Raji (cell line): ENCODE data around the gene OR4F6.

Experiments
- POLR2A ChIP-seq: IDR thresholded peaks from 2 replicates; pipeline ENCODE4 v1.6.1; 2011; ENCODE audit warnings: low read depth, low read length, control low read depth; ENCODE audit not compliant: insufficient read depth

OR4F6 gene

DNA sequence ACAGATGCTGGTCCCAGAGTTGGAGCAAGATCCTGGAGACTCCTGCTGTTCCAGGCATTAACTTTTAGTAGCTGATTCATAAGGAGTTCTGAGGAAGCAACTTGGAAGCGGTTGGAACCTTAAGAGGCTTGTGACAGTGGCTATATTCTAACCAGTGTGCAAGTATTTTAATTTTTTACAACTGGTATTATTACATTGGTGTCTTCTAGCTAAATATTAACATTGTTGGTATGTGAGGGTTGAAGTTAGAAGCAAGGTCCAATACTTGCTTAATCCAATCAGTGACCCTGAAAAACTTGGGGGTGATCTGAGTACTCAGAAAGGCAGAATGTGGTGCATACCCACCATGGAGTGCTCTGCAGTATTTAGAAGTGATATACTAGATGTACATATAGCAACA is 7.1 kb downstream of the OR4F6 start:
- no peak for TF ChIP-seq POLR2A

DNA sequence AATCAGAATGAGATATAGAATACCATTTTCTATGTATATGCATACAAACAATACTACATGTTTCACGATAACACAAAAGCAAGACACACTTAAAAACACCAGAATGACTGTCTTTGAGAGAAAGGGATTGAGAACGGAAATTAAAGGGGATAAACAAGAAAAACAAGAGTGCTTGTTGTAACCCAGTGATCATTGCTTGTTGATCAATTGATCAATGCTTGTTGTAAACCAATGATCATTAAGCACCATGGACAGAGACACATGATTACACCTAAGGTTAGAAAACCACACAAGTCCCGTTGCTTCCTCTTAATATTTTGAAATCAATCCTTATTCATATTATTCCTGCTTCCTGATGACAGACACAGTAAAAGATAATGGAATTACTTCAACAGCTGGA is 7.6 kb downstream of the OR4F6 start:
- TF ChIP-seq POLR2A, result no peak

DNA sequence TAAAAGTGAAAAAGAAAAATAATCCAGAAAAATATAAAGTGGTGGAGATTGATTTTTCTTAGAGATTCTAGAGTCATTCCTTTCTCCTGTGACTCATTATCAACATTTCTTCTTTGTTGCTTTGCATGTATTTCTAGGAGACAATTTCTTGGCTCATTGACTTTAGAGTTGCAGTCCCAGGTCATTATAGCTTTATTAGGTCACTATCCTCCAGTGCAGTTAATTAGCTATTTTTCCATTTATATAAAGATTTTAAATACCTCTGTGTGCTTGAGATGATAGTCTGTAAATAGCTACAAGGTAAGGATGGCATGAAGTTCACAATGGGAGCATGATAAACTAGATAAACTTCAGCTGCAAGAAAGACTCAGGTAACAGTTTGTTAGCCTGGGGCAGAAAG is 8.6 kb downstream of the OR4F6 start, which contains the start of gene OR4F15:
Gene OR4F15 (plus strand): TSS at position 301 of the 400 bp plus-strand sequence. CDS start 5,985 bp downstream, outside the sequence.
- TF ChIP-seq POLR2A, result no peak

DNA sequence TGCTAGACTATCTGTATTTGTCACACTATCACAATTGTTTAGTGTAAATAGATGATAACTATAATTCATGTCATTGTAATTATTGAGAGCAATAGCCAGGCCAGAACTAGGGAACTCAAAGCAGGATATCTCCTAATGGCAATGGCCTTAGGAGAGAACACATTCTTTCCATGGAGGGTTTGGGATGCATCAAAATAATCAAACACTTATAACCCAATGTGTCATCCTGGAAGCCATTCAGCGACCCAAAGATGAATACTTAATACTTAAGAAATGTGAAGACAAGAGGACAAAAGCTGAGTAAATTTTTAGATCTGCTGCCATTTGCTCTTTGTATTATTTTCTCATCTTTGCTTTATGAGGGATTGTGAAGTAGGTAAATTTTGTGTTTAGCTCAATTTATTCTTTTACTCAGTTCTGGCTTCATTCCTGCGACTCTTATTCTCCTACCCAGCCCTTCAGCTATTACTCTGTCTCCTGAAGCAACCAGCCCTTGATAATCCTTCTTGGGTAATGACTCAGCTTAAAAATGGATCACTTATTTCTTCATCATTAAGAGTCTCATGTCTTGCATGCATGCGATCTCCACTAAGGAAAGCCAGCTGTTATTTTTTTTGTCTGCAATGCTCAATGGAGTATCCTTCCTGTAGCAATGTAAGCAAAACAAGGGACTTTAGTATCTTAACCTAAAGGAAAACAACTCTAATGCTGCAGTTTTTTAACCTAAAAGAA is 10.7 kb downstream of the OR4F6 start:
- TF ChIP-seq POLR2A, result no peak

DNA sequence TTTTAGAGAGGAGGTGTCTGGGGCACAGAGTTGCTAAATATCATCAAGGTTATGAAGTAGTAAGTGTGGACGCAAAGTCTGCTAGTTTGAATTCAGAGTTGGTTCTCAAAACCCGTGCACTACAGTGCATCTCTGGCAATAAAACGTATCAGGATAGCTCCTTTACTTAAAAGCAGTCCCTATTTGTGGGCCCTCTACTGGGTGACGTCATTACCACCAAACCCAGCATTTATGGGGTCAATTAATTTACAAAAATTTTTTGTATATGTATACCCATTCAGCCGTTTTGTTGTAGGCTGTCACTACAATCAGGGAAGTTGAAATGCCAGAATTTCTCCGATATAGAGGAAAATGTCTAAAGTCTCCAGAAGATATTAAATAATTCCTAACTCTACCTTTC is 17.5 kb downstream of the OR4F6 start:
- no peak for TF ChIP-seq POLR2A

DNA sequence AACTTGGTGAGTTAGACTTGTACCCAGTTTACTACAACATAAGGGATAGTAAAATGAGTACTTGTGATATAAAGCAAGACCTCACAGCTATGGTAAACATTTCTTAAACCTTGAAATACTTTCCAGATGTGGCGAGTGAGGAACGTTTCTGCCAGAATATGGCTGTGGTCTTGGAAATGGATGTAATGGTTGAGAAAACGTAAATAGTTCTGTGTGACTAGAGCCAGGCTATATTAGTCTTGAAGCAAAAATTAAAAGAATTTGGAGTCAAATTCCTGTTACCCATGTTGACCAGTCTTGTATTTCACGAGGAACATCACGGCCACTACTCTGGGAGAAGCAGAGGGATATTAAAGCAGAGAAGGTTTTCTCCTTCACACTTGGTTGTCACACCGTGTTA is 23.9 kb downstream of the OR4F6 start:
- TF ChIP-seq POLR2A, result no peak

DNA sequence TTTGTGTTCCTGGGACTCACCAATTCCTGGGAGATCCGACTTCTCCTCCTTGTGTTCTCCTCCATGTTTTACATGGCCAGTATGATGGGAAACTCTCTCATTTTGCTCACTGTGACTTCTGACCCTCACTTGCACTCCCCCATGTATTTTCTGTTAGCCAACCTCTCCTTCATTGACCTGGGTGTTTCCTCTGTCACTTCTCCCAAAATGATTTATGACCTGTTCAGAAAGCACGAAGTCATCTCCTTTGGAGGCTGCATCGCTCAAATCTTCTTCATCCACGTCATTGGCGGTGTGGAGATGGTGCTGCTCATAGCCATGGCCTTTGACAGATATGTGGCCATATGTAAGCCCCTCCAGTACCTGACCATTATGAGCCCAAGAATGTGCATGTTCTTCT is 25.5 kb downstream of the OR4F6 start:
- TF ChIP-seq POLR2A, result no peak

DNA sequence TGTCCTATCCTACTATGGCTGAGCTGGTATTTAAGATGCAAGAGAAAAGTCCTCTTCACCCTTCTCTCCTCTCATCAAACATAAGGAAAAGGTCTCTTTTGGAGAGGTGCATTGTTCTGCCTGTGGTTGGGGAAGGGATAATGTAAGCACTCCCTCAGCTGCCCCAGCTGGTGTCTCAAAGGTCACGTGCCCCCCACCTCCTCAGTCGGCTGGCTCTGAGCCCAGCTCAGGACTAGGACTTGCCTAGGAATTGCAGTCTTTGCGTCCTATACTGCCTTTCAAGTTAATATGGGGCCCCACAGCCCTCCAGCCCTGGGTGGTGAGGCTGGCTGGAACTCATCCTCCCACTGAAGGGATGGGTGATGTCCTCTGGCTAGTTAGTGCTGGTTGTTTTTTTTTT is 38.3 kb downstream of the OR4F6 start:
- TF ChIP-seq POLR2A, result no peak

DNA sequence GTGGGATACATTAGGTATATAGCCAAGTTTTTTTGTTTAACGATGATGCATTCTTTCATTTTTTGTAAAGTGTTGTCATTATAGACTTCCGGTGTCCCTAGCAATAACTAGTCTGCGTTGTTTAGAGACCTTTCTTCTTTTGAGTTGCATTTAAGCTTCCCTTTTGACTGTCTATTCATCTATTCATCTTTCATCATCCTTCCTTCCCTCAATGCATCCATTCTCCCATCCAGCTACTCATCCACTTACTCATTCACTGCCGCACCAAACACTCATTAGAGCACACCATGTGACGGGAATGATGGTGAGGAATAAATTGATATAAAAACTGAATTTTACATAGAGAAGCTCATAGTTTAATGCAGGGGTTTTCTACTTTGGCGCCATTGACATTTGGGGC is 41.6 kb downstream of the OR4F6 start:
- no peak for TF ChIP-seq POLR2A

DNA sequence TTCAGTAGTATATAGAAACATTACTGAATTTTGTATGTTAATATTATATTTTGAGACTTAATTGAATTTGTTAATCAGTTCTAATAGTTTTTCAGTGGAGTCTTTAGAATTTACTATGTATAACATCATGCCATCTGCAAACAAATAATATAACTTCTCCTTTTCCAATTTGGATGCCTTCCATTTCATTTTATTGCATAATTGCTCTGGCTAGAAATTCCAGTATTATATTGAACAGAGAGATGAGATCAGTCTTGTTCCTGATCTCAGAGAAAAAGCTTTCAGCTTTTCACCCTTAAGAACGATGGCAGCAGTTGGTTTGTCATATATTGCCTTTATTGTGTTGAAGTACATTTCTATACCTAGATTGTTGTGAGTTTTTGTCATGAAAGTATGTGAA is 49.0 kb downstream of the OR4F6 start:
- TF ChIP-seq POLR2A, result no peak
